Nephron (organoid): ENCODE data around the gene IRAK2.
A peak's percentile ranks its signal among the peaks of the same experiment; 100 is the strongest.
"Not testable (repeated sequence)": the region's sequence is repeated elsewhere in the genome, so short reads cannot be mapped to it uniquely, and the experiment has no call there.

Source experiments
- H3K27ac Mint-ChIP-seq, 3 experiments: 2 replicates each; pipeline ENCODE4 v1.8.0; 2020; ENCODE audit warnings: mixed read lengths in 3 of 3, mild to moderate bottlenecking in 2 of 3, moderate library complexity in 1 of 3
- H3K27me3 Mint-ChIP-seq: 2 replicates; pipeline ENCODE4 v1.8.0; 2021; ENCODE audit warnings: low read depth, mild to moderate bottlenecking, moderate library complexity, mixed read lengths
- H3K36me3 Mint-ChIP-seq: 2 replicates; pipeline ENCODE4 v1.8.0; 2020; ENCODE audit warnings: low read depth, mixed read lengths
- H3K4me1 Mint-ChIP-seq: 2 replicates; pipeline ENCODE4 v1.8.0; 2020; ENCODE audit warnings: mixed read lengths
- H3K4me3 Mint-ChIP-seq, 3 experiments: 2 replicates each; pipeline ENCODE4 v1.8.0; 2020; ENCODE audit warnings: mild to moderate bottlenecking in 3 of 3, mixed read lengths in 3 of 3, moderate library complexity in 2 of 3
- H3K9me3 Mint-ChIP-seq: 2 replicates; pipeline ENCODE4 v1.8.0; 2020; ENCODE audit warnings: mixed read lengths
- TF ChIP-seq, protein P1 (sequence below), 3 experiments: fragments of 200-600 bp; sonication (generic); IDR thresholded peaks; one replicate each; pipeline ENCODE4 v1.5.0; 2021; ENCODE audit warnings: antibody characterized with exemption in 3 of 3; ENCODE audit not compliant: unreplicated experiment in 3 of 3

Gene IRAK2

DNA sequence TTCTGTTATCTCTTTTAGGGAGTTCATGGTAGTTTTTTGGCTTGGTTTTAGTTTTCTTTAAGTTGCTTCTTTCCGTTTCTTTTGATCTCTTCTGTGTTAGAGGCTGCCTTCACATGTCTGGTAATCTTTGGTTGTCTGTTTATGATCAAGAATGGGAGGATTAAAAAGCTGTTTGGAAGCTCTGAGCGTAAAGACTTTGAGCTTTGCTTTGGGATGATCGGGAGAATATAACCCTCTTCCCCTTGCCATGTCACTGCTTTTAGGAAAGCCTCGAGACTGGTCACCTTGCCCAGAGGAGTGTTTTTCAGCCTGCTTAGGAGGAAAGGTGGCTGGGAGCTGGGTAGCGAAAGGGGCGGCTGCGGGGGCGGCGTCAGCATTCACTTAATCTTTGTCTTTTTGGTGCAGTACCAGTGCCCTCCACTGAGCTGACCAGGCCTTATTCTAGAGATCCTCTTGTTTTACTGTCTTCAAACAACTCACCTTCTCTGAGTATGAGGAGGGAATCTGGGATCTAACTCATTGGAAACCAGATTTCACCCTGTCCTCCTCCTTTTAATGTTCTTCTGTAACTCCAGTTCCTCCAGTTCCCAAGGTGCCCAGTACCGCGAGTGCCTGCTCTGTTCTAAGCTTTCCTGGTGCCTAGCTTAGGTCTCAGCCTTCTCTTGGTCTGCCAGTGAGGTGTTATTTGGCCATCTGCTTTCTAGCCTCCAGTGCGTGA is 99.1 kb downstream of the IRAK2 start:
- no peaks in the 10 kb centered on the region for H3K27me3 Mint-ChIP-seq
- H3K36me3 Mint-ChIP-seq = peaks cover 63% of the 10 kb centered on the region
- peak overlapping the region; percentile 56 to 79 (median 75) for H3K27ac Mint-ChIP-seq
- peaks cover 27% of the 10 kb centered on the region for H3K4me1 Mint-ChIP-seq
- TF ChIP-seq, protein P1, sequence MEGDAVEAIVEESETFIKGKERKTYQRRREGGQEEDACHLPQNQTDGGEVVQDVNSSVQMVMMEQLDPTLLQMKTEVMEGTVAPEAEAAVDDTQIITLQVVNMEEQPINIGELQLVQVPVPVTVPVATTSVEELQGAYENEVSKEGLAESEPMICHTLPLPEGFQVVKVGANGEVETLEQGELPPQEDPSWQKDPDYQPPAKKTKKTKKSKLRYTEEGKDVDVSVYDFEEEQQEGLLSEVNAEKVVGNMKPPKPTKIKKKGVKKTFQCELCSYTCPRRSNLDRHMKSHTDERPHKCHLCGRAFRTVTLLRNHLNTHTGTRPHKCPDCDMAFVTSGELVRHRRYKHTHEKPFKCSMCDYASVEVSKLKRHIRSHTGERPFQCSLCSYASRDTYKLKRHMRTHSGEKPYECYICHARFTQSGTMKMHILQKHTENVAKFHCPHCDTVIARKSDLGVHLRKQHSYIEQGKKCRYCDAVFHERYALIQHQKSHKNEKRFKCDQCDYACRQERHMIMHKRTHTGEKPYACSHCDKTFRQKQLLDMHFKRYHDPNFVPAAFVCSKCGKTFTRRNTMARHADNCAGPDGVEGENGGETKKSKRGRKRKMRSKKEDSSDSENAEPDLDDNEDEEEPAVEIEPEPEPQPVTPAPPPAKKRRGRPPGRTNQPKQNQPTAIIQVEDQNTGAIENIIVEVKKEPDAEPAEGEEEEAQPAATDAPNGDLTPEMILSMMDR (IDR thresholded peaks at IDR 0.05; ENCODE audit: unreplicated experiment in 3 of 3) = peak; percentile 50 to 57 (median 51)
- peak overlapping the region in 1 of 3 experiments; percentile 3 for H3K4me3 Mint-ChIP-seq
- H3K9me3 Mint-ChIP-seq = no peaks in the 10 kb centered on the region

DNA sequence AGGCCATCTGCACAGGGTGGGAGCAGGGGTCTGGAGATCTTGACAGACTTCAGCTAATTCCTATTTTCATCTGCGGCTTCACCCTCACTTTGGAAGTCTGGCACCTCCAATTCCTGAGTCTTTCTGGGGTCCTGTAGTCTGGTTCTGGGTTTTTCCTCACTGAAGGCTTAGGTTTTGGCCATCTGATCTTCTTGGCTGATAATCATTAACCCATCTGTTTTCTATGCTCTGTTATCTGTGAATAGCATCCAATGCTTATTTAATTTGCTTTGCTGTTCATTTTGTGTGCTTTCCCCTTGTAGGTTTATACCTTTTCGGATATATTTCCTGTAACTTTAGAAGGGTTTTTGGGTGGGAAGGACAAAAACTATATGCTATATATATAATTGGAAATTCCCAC is 101.1 kb downstream of the IRAK2 start:
- TF ChIP-seq, protein P1 (IDR thresholded peaks at IDR 0.05; ENCODE audit: unreplicated experiment in 3 of 3) = no peak
- no peaks in the 10 kb centered on the region for H3K27me3 Mint-ChIP-seq
- H3K9me3 Mint-ChIP-seq = no peaks in the 10 kb centered on the region
- peak overlapping the region in 2 of 3 experiments; percentile 18 to 63 for H3K27ac Mint-ChIP-seq
- no peak overlapping the region for H3K4me3 Mint-ChIP-seq
- peaks cover 61% of the 10 kb centered on the region for H3K36me3 Mint-ChIP-seq
- H3K4me1 Mint-ChIP-seq = peaks cover 27% of the 10 kb centered on the region

DNA sequence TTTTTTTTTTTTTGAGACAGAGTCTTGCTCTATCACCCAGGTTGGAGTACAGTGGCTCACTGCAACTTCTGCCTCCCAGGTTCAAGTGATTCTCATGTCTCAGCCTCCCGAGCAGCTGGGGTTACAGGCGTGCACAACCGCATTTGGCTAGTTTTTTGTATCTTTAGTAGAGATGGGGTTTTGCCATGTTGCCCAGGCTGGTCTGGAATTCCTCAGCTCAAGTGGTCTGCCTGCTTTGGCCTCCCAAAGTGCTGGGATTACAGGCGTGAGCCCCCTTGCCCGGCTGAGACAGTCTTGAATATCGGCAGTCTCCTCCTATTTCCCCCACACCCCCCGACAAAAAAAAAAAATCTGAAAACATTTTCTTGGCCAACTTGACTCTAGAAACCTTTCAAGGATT is 102.2 kb downstream of the IRAK2 start:
- H3K27me3 Mint-ChIP-seq, H3K9me3 Mint-ChIP-seq, H3K27ac Mint-ChIP-seq, H3K4me3 Mint-ChIP-seq: not testable (repeated sequence)
- Mint-ChIP-seq H3K36me3 (peaks cover 58% of the 10 kb centered on the region), H3K4me1 (peaks cover 22% of the 10 kb centered on the region)

DNA sequence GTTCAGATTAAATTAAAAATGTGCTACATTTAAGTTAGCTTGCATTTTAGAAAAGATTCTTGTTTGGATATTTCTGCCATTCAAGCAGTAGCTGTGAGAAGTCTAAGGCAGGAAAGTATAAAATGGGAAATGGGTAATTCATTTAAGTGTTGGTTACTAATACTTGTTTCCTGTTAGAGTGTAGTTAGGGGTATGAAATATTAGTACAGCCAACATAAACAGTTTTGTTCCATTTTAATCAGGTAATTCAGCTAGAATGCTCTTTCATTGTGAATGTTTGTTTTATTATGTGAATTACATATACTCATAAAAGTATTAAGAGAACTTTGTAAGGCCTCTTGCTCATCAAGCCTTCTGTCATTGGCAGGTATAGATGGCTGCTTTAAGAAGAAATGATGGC is 103.4 kb downstream of the IRAK2 start:
- peaks cover 21% of the 10 kb centered on the region for H3K4me1 Mint-ChIP-seq
- TF ChIP-seq, protein P1 (IDR thresholded peaks at IDR 0.05; ENCODE audit: unreplicated experiment in 3 of 3) = no peak

DNA sequence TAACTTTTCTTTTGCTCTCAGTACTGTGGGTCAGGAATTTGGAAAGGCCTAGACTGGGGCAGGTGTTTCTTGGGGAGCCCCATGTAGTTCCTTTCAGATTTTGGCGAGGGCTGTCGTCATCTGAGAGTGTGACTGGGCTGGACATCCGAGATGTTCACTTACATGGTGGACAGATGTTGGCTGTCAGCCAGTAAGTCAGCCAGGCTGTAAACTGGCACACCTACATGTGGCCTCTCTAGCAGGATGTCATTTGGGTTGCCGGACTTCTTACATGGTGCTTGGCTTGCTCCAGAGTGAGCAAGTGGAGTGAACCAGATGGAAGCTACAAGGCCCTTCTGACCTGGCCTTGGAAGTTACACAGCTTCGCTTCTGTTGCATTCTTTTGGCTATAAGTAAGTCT is 104.2 kb downstream of the IRAK2 start:
- no peaks in the 10 kb centered on the region for H3K27me3 Mint-ChIP-seq
- peaks cover 20% of the 10 kb centered on the region for H3K4me1 Mint-ChIP-seq
- TF ChIP-seq, protein P1 (IDR thresholded peaks at IDR 0.05; ENCODE audit: unreplicated experiment in 3 of 3) = no peak
- H3K4me3 Mint-ChIP-seq = no peak overlapping the region
- no peak overlapping the region for H3K27ac Mint-ChIP-seq
- peaks cover 43% of the 10 kb centered on the region for H3K36me3 Mint-ChIP-seq
- no peaks in the 10 kb centered on the region for H3K9me3 Mint-ChIP-seq

More for the DNA sequence above, 103.4 kb downstream of the IRAK2 start:
- no peaks in the 10 kb centered on the region for H3K9me3 Mint-ChIP-seq
- H3K27me3 Mint-ChIP-seq = no peaks in the 10 kb centered on the region
- peaks cover 51% of the 10 kb centered on the region for H3K36me3 Mint-ChIP-seq
- H3K27ac Mint-ChIP-seq = no peak overlapping the region
- no peak overlapping the region for H3K4me3 Mint-ChIP-seq

DNA sequence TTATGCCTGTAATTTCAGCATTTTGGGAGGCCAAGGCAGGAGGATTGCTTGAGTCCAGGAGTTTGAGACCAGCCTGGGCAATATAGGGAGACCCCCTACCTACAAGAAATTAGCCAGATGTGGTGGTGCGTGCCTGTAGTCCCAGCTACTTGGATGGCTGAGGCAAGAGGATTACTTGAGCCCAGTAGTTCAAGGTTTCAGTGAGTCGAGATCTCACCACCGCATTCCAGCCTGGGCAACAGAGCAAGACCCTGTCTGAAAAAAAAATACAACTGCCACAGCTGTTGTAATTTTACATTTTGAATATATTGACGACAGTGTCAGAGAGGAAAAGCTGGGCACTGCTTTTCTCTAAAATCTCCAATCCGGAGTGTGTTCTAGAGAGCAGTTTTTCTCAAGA is 104.7 kb downstream of the IRAK2 start:
- Mint-ChIP-seq H3K4me3 (no peak overlapping the region), H3K27me3 (no peaks in the 10 kb centered on the region), H3K36me3 (peaks cover 38% of the 10 kb centered on the region), H3K4me1 (peaks cover 21% of the 10 kb centered on the region), H3K27ac (no peak overlapping the region), H3K9me3 (no peaks in the 10 kb centered on the region)
- TF ChIP-seq, protein P1 (IDR thresholded peaks at IDR 0.05; ENCODE audit: unreplicated experiment in 3 of 3) = no peak

DNA sequence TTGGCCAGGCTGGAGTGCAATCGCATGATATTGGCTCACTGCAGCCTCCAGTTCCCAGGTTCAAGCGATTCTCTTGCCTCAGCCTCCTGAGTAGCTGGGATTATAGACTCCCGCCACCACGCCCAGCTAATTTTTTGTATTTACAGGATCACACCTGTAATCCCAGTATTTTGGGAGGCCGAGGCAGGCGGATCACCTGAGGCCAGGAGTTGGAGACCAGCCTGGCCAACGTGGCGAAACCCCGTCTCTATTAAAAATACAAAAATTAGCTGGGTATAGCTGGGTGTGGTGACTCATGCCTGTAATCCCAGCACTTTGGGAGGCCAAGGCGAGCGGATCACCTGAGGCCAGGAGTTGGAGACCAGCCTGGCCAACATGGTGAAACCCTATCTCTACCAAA is 107.8 kb downstream of the IRAK2 start:
- not testable (repeated sequence) for H3K9me3 Mint-ChIP-seq, H3K27me3 Mint-ChIP-seq, H3K27ac Mint-ChIP-seq, H3K4me3 Mint-ChIP-seq
- peaks cover 32% of the 10 kb centered on the region for H3K36me3 Mint-ChIP-seq
- H3K4me1 Mint-ChIP-seq = peaks cover 18% of the 10 kb centered on the region
